Panc1 (cell line): ENCODE measurements around the gene METTL27.

Experiments
- CTCF ChIP-seq: fragments of 450-650 bp; IDR thresholded peaks from 2 replicates; pipeline ENCODE4 v1.5.1; 2017; ENCODE audit warnings: mild to moderate bottlenecking
- POLR2AphosphoS5 ChIP-seq: IDR thresholded peaks from 2 replicates; pipeline ENCODE4 v1.6.1; 2012; ENCODE audit warnings: mild to moderate bottlenecking, low read depth, low read length, moderate library complexity
- SIN3A ChIP-seq: IDR thresholded peaks from 2 replicates; pipeline ENCODE4 v1.6.1; 2012; ENCODE audit warnings: low read depth, mild to moderate bottlenecking, low read length, moderate library complexity, borderline replicate concordance; ENCODE audit not compliant: insufficient read depth
- TCF7L2 ChIP-seq: IDR thresholded peaks from 2 replicates; pipeline ENCODE4 v1.6.1; 2011; ENCODE audit warnings: mild to moderate bottlenecking, low read depth, low read length, inconsistent platforms
- TF ChIP-seq, protein P1 (sequence below), 2 experiments: IDR thresholded peaks; 2 replicates each; pipeline ENCODE4 v1.6.1; 2011 to 2012; ENCODE audit warnings: low read depth in 2 of 2, control low read depth in 1 of 2, low read length in 1 of 2, mild to moderate bottlenecking in 1 of 2, moderate library complexity in 1 of 2; ENCODE audit not compliant: insufficient read depth in 1 of 2

GRCh38 chr7:73799282-73800141, 42.8 kb downstream of the METTL27 start:
- TF ChIP-seq CTCF = no peak
- no peak for TF ChIP-seq POLR2AphosphoS5
- TF ChIP-seq, protein P1, sequence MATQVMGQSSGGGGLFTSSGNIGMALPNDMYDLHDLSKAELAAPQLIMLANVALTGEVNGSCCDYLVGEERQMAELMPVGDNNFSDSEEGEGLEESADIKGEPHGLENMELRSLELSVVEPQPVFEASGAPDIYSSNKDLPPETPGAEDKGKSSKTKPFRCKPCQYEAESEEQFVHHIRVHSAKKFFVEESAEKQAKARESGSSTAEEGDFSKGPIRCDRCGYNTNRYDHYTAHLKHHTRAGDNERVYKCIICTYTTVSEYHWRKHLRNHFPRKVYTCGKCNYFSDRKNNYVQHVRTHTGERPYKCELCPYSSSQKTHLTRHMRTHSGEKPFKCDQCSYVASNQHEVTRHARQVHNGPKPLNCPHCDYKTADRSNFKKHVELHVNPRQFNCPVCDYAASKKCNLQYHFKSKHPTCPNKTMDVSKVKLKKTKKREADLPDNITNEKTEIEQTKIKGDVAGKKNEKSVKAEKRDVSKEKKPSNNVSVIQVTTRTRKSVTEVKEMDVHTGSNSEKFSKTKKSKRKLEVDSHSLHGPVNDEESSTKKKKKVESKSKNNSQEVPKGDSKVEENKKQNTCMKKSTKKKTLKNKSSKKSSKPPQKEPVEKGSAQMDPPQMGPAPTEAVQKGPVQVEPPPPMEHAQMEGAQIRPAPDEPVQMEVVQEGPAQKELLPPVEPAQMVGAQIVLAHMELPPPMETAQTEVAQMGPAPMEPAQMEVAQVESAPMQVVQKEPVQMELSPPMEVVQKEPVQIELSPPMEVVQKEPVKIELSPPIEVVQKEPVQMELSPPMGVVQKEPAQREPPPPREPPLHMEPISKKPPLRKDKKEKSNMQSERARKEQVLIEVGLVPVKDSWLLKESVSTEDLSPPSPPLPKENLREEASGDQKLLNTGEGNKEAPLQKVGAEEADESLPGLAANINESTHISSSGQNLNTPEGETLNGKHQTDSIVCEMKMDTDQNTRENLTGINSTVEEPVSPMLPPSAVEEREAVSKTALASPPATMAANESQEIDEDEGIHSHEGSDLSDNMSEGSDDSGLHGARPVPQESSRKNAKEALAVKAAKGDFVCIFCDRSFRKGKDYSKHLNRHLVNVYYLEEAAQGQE (IDR thresholded peaks at IDR 0.05; ENCODE audit: insufficient read depth in 1 of 2, low read depth in 2 of 2, low read length in 1 of 2) = no peak
- TF ChIP-seq SIN3A = no peak
- TF ChIP-seq TCF7L2 = peak; percentile 85
